Skeletal muscle satellite cell (primary cell): Measurements from ENCODE around the gene FGD2.

Source experiments
- H3K27me3 ChIP-seq: 2 replicates; pipeline ENCODE4 v1.7.0; 2013; ENCODE audit warnings: low read length; ENCODE audit not compliant: control insufficient read depth, insufficient read depth
- H3K36me3 ChIP-seq: 2 replicates; pipeline ENCODE4 v1.7.0; 2013; ENCODE audit warnings: mild to moderate bottlenecking, control low read depth, low read length; ENCODE audit not compliant: insufficient read depth
- H3K4me1 ChIP-seq: 2 replicates; pipeline ENCODE4 v1.7.0; 2013; ENCODE audit warnings: low read length; ENCODE audit not compliant: control insufficient read depth, insufficient read depth
- H3K4me2 ChIP-seq: 2 replicates; pipeline ENCODE4 v1.7.0; 2013; ENCODE audit warnings: mild to moderate bottlenecking, low read length
- H3K4me3 ChIP-seq: 2 replicates; pipeline ENCODE4 v1.7.0; 2013; ENCODE audit warnings: low read length
- H3K9ac ChIP-seq: 2 replicates; pipeline ENCODE4 v1.7.0; 2013; ENCODE audit warnings: mild to moderate bottlenecking, low read depth, low read length, moderate library complexity
- H3K9me3 ChIP-seq: replicated peaks from 2 replicates; pipeline ENCODE4 v1.7.0; 2013; ENCODE audit warnings: mild to moderate bottlenecking, control low read depth, low read length

Gene FGD2

GRCh38 chr6:36964349-36964748, 41.1 kb upstream of the FGD2 start:
- H3K4me1 ChIP-seq: peaks cover 15% of the 10 kb centered on the region

GRCh38 chr6:36964908-36965307, 40.5 kb upstream of the FGD2 start:
- H3K4me3 ChIP-seq: no peak overlapping the region
- H3K9ac ChIP-seq: no peak overlapping the region
- H3K27me3 ChIP-seq: no peaks in the 10 kb centered on the region
- H3K4me1 ChIP-seq: peaks cover 13% of the 10 kb centered on the region
- H3K36me3 ChIP-seq: peaks cover 32% of the 10 kb centered on the region
- no peak overlapping the region for H3K4me2 ChIP-seq
- no peaks in the 10 kb centered on the region for H3K9me3 ChIP-seq

More at GRCh38 chr6:36964349-36964748, 41.1 kb upstream of the FGD2 start:
- Histone ChIP-seq H3K27me3 (no peaks in the 10 kb centered on the region), H3K4me2 (no peak overlapping the region), H3K4me3 (no peak overlapping the region), H3K9me3 (no peaks in the 10 kb centered on the region), H3K36me3 (peaks cover 27% of the 10 kb centered on the region), H3K9ac (no peak overlapping the region)

GRCh38 chr6:36967301-36967700, 38.2 kb upstream of the FGD2 start:
- no peak overlapping the region for H3K4me3 ChIP-seq
- no peak overlapping the region for H3K4me2 ChIP-seq
- no peaks in the 10 kb centered on the region for H3K27me3 ChIP-seq
- H3K9ac ChIP-seq: no peak overlapping the region
- no peaks in the 10 kb centered on the region for H3K4me1 ChIP-seq
- H3K9me3 ChIP-seq: no peaks in the 10 kb centered on the region
- peaks cover 56% of the 10 kb centered on the region for H3K36me3 ChIP-seq

- Histone ChIP-seq H3K9ac (no peak overlapping the region), H3K36me3 (peaks cover 61% of the 10 kb centered on the region), H3K4me2 (no peak overlapping the region), H3K27me3 (no peaks in the 10 kb centered on the region), H3K4me3 (no peak overlapping the region), H3K4me1 (no peaks in the 10 kb centered on the region), H3K9me3 (no peaks in the 10 kb centered on the region)
Observed at GRCh38 chr6:36967757-36968156, 37.7 kb upstream of the FGD2 start.

GRCh38 chr6:36968266-36968977, 37.0 kb upstream of the FGD2 start:
- no peak overlapping the region for H3K9ac ChIP-seq
- H3K36me3 ChIP-seq: peaks cover 67% of the 10 kb centered on the region
- H3K4me1 ChIP-seq: no peaks in the 10 kb centered on the region
- no peaks in the 10 kb centered on the region for H3K9me3 ChIP-seq
- H3K27me3 ChIP-seq: no peaks in the 10 kb centered on the region
- H3K4me2 ChIP-seq: no peak overlapping the region
- no peak overlapping the region for H3K4me3 ChIP-seq

GRCh38 chr6:36969240-36969691, 36.2 kb upstream of the FGD2 start:
- Histone ChIP-seq H3K4me1 (no peaks in the 10 kb centered on the region), H3K4me2 (no peak overlapping the region), H3K36me3 (peaks cover 76% of the 10 kb centered on the region), H3K4me3 (no peak overlapping the region), H3K9ac (no peak overlapping the region), H3K27me3 (no peaks in the 10 kb centered on the region), H3K9me3 (no peaks in the 10 kb centered on the region)

- Histone ChIP-seq H3K4me1 (no peaks in the 10 kb centered on the region), H3K27me3 (no peaks in the 10 kb centered on the region), H3K4me3 (no peak overlapping the region), H3K9me3 (no peaks in the 10 kb centered on the region), H3K9ac (no peak overlapping the region), H3K4me2 (no peak overlapping the region), H3K36me3 (peaks cover 86% of the 10 kb centered on the region)
Observed at GRCh38 chr6:36969988-36970891, 35.2 kb upstream of the FGD2 start.

GRCh38 chr6:36970892-36971842, 34.3 kb upstream of the FGD2 start:
- H3K9ac ChIP-seq: no peak overlapping the region
- H3K4me2 ChIP-seq: no peak overlapping the region
- H3K36me3 ChIP-seq: peaks cover 95% of the 10 kb centered on the region
- H3K27me3 ChIP-seq: no peaks in the 10 kb centered on the region
- no peaks in the 10 kb centered on the region for H3K9me3 ChIP-seq
- H3K4me1 ChIP-seq: no peaks in the 10 kb centered on the region
- no peak overlapping the region for H3K4me3 ChIP-seq

- Histone ChIP-seq H3K27me3 (no peaks in the 10 kb centered on the region), H3K9ac (no peak overlapping the region), H3K36me3 (peaks cover 100% of the 10 kb centered on the region), H3K9me3 (no peaks in the 10 kb centered on the region), H3K4me3 (no peak overlapping the region), H3K4me2 (no peak overlapping the region), H3K4me1 (no peaks in the 10 kb centered on the region)
Observed at GRCh38 chr6:36971921-36972673, 33.4 kb upstream of the FGD2 start.

GRCh38 chr6:36973190-36973589, 32.3 kb upstream of the FGD2 start:
- H3K4me3 ChIP-seq: no peak overlapping the region
- H3K9ac ChIP-seq: no peak overlapping the region
- H3K4me1 ChIP-seq: no peaks in the 10 kb centered on the region
- no peaks in the 10 kb centered on the region for H3K9me3 ChIP-seq
- H3K27me3 ChIP-seq: no peaks in the 10 kb centered on the region
- no peak overlapping the region for H3K4me2 ChIP-seq
- H3K36me3 ChIP-seq: peaks cover 99% of the 10 kb centered on the region
